Brain microvascular endothelial cell (primary cell): ENCODE measurements around the gene KCNG1.
A peak's percentile ranks its signal among the peaks of the same experiment; 100 is the strongest.

Source experiments
- DNase-seq: peaks from one replicate; pipeline ENCODE4 v3.0.0-alpha.2; 2020
- H3K27ac ChIP-seq: fragments of 250-450 bp; sonication (Bioruptor Pico); 2 replicates; pipeline ENCODE4 v1.5.1; 2020; ENCODE audit warnings: mild to moderate bottlenecking, moderate library complexity
- H3K27me3 ChIP-seq: fragments of 250-450 bp; sonication (Bioruptor Pico); replicated peaks from 2 replicates; pipeline ENCODE4 v1.5.1; 2020; ENCODE audit warnings: mild to moderate bottlenecking
- H3K36me3 ChIP-seq: fragments of 250-450 bp; sonication (Bioruptor Pico); replicated peaks from 2 replicates; pipeline ENCODE4 v1.5.1; 2020; ENCODE audit warnings: mild to moderate bottlenecking
- H3K4me3 ChIP-seq: 2 replicates; pipeline ENCODE4 v1.5.1; 2011; ENCODE audit warnings: low read depth, mild to moderate bottlenecking, control low read depth, low read length, moderate library complexity
- in situ Hi-C: cut with HindIII; loops from 2 replicates; pipeline ENCODE4 v1.10.0; 2017; ENCODE audit warnings: low sequenced_read_pairs, low pct_ligation_motif_present
- TF ChIP-seq, protein P1 (sequence below): IDR thresholded peaks from 2 replicates; pipeline ENCODE4 v1.5.1; 2011; ENCODE audit warnings: low read depth, mild to moderate bottlenecking, moderate library complexity, low read length, control low read depth, inconsistent platforms; ENCODE audit errors: missing control alignments

KCNG1 gene

DNA sequence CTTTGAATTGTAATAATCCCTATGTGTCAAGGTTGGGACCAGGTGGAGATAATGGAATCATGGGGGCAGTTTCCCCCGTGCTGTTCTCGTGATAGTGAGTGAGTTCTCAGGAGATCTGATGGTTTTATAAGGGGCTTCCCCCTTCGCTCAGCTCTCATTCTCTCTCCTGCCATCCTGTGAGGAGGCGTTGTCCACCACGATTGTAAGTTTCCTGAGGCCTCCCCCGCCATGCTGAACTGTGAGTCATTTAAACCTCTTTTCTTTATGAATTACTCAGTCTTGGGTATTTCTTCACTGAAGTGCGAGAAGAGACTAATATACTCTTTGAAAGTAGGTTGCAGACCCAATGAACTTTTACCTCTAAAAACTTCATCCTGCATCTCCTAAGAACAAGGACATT is 39.2 kb upstream of the KCNG1 start:
- no peak overlapping the region for H3K4me3 ChIP-seq
- in situ Hi-C loops, result no loop called here
- TF ChIP-seq, protein P1, sequence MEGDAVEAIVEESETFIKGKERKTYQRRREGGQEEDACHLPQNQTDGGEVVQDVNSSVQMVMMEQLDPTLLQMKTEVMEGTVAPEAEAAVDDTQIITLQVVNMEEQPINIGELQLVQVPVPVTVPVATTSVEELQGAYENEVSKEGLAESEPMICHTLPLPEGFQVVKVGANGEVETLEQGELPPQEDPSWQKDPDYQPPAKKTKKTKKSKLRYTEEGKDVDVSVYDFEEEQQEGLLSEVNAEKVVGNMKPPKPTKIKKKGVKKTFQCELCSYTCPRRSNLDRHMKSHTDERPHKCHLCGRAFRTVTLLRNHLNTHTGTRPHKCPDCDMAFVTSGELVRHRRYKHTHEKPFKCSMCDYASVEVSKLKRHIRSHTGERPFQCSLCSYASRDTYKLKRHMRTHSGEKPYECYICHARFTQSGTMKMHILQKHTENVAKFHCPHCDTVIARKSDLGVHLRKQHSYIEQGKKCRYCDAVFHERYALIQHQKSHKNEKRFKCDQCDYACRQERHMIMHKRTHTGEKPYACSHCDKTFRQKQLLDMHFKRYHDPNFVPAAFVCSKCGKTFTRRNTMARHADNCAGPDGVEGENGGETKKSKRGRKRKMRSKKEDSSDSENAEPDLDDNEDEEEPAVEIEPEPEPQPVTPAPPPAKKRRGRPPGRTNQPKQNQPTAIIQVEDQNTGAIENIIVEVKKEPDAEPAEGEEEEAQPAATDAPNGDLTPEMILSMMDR, result no peak
- H3K27ac ChIP-seq, result no peak overlapping the region
- H3K36me3 ChIP-seq, result no peaks in the 10 kb centered on the region
- peak; percentile 21 for DNase-seq
- no peaks in the 10 kb centered on the region for H3K27me3 ChIP-seq

GRCh38 chr20:51061418-51062045 is 38.6 kb upstream of the KCNG1 start:
- Histone ChIP-seq H3K27ac (no peak overlapping the region), H3K27me3 (no peaks in the 10 kb centered on the region)

GRCh38 chr20:51060301-51060700 is 37.4 kb upstream of the KCNG1 start:
- no peak overlapping the region for H3K4me3 ChIP-seq
- no peaks in the 10 kb centered on the region for H3K36me3 ChIP-seq
- no peak overlapping the region for H3K27ac ChIP-seq
- TF ChIP-seq, protein P1, result no peak
- no peaks in the 10 kb centered on the region for H3K27me3 ChIP-seq
- in situ Hi-C loops, result no loop called here
- DNase-seq, result no peak

More at GRCh38 chr20:51061418-51062045, 38.6 kb upstream of the KCNG1 start:
- in situ Hi-C loops, result no loop called here
- H3K4me3 ChIP-seq, result no peak overlapping the region
- DNase-seq, result no peak
- H3K36me3 ChIP-seq, result no peaks in the 10 kb centered on the region
- TF ChIP-seq, protein P1, result no peak

- TF ChIP-seq, protein P1, result no peak
- Histone ChIP-seq H3K27me3 (peaks cover 3% of the 10 kb centered on the region), H3K36me3 (no peaks in the 10 kb centered on the region), H3K27ac (no peak overlapping the region), H3K4me3 (no peak overlapping the region)
- DNase-seq, result peak; percentile 45
- in situ Hi-C loops, result no loop called here
These were observed 37.0 kb upstream of the KCNG1 start for GRCh38 chr20:51059862-51060261.

DNA sequence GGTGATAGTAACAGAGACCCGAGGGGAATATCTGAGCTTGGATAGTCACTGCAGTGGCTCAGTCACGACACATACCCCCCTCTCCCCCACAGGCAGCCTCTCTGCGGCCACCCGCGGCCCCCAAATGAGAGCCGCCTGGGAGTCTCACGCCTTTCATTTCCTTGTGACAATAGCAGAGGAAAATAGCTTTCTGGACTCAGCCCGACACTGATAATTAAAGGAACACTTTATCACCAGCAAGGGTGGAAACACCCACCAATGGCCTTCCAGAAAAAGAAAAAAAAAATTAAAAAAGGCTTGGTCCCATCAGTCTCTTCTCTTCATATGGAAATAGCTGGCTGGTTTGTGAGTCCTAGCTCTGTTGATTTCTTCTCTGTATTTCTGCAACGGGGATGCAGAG is 35.1 kb upstream of the KCNG1 start:
- in situ Hi-C loops, result no loop called here
- H3K27me3 ChIP-seq, result peaks cover 4% of the 10 kb centered on the region
- no peak overlapping the region for H3K4me3 ChIP-seq
- no peaks in the 10 kb centered on the region for H3K36me3 ChIP-seq
- no peak for DNase-seq
- H3K27ac ChIP-seq, result no peak overlapping the region
- TF ChIP-seq, protein P1, result no peak

DNA sequence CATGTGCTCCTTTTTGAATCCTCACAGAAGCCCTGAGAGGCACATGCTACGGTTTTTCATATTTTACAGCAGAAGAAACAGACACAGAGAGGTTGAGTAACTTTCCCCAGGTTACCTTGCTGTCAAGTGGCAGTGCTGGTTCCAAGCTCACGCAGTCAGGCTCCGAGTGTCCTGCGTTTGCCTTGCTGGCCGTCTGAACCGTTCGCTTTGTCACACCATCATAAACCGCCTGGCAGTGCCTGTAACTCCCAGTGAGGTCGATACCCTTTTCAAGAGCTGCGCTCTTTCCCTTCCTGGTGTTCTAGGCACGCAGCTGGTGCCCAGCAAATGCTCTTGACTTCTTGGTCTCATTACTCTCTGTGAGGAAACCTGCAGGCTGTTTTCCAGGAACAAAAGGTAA is 31.3 kb upstream of the KCNG1 start:
- TF ChIP-seq, protein P1, result no peak
- in situ Hi-C loops, result no loop called here
- H3K36me3 ChIP-seq, result no peaks in the 10 kb centered on the region
- no peak overlapping the region for H3K27ac ChIP-seq
- no peak overlapping the region for H3K4me3 ChIP-seq
- no peak for DNase-seq
- H3K27me3 ChIP-seq, result peaks cover 4% of the 10 kb centered on the region
